Activated naive CD4-positive, alpha-beta T cell treated with anti-CD3 and anti-CD28 coated beads for 36 hours (primary cell): ENCODE data around the gene BLACAT1. TPM values are rescaled to one million over a fixed set of nuclear protein-coding genes. Genes with fewer than 3 reads are reported as not detected.

Experiments used
- CTCF ChIA-PET: fragments of 350-600 bp; sonication (Branson Sonifier 250); formaldehyde crosslinking; loops from one replicate; lab custom pipeline; 2021; ENCODE audit warnings: antibody characterized with exemption; lab: Charles Lee
- DNase-seq: peaks from one replicate; pipeline ENCODE4 v3.0.0-alpha.2; 2020
- H3K27ac Mint-ChIP-seq: one replicate; pipeline ENCODE4 v1.8.0; 2021; ENCODE audit warnings: mild to moderate bottlenecking, mixed read lengths
- H3K27me3 Mint-ChIP-seq: one replicate; pipeline ENCODE4 v1.8.0; 2021; ENCODE audit warnings: low read depth, mixed read lengths
- H3K36me3 Mint-ChIP-seq: one replicate; pipeline ENCODE4 v1.8.0; 2021; ENCODE audit warnings: low read depth, mixed read lengths
- H3K4me1 Mint-ChIP-seq: one replicate; pipeline ENCODE4 v1.8.0; 2021; ENCODE audit warnings: low read depth, mixed read lengths
- H3K4me3 Mint-ChIP-seq: one replicate; pipeline ENCODE4 v1.8.0; 2021; ENCODE audit warnings: mild to moderate bottlenecking, moderate library complexity, mixed read lengths
- H3K9me3 Mint-ChIP-seq: one replicate; pipeline ENCODE4 v1.8.0; 2021; ENCODE audit warnings: mixed read lengths
- intact Hi-C: fragments of 100-400 bp; cut with micrococcal nuclease; formaldehyde crosslinking; loops from one replicate; pipeline ENCODE4 v1.15.1; 2023
- total RNA-seq, 2 experiments: library from RNA; stranded (reverse); gene quantifications; one replicate each; pipeline ENCODE4 v1.2.3, GENCODE V29; 2021

Gene BLACAT1
- total RNA-seq, 2 experiments from 2014 or later, result 0.14 to 0.30 TPM

GRCh38 chr1:205451759-205452164 is 4.1 kb downstream of the BLACAT1 start:
- intact Hi-C loops, result no loop called here

GRCh38 chr1:205451202-205451601 is 4.6 kb downstream of the BLACAT1 start:
- no peak overlapping the region for H3K27ac Mint-ChIP-seq
- peaks cover 47% of the 10 kb centered on the region for H3K27me3 Mint-ChIP-seq
- no peaks in the 10 kb centered on the region for H3K36me3 Mint-ChIP-seq
- no peak overlapping the region for H3K4me3 Mint-ChIP-seq
- CTCF ChIA-PET, result interaction anchor here (1.1 kb wide), 1 partner anchor 20 kb away, joined by 3 read pairs; no protein-coding TSS in a partner anchor
- peaks cover 4% of the 10 kb centered on the region for H3K4me1 Mint-ChIP-seq
- DNase-seq, result no peak
- H3K9me3 Mint-ChIP-seq, result no peaks in the 10 kb centered on the region
- intact Hi-C loops, result no loop called here

More at GRCh38 chr1:205451759-205452164, 4.1 kb downstream of the BLACAT1 start:
- Mint-ChIP-seq H3K27me3 (peaks cover 51% of the 10 kb centered on the region), H3K4me1 (peaks cover 8% of the 10 kb centered on the region), H3K27ac (no peak overlapping the region), H3K36me3 (no peaks in the 10 kb centered on the region), H3K9me3 (no peaks in the 10 kb centered on the region), H3K4me3 (no peak overlapping the region)
- no peak for DNase-seq
- CTCF ChIA-PET, result interaction anchor here (1.2 kb wide), 1 partner anchor 56 kb away, joined by 3 read pairs; no protein-coding TSS in a partner anchor

- H3K27me3 Mint-ChIP-seq, result peaks cover 43% of the 10 kb centered on the region
- no peaks in the 10 kb centered on the region for H3K36me3 Mint-ChIP-seq
- DNase-seq, result no peak
- H3K4me1 Mint-ChIP-seq, result no peaks in the 10 kb centered on the region
- intact Hi-C loops, result no loop called here
- H3K27ac Mint-ChIP-seq, result no peak overlapping the region
- CTCF ChIA-PET, result interaction anchor here (1.1 kb wide), 1 partner anchor 19 kb away, joined by 3 read pairs; no protein-coding TSS in a partner anchor
- H3K9me3 Mint-ChIP-seq, result no peaks in the 10 kb centered on the region
- H3K4me3 Mint-ChIP-seq, result no peak overlapping the region
Measured at GRCh38 chr1:205450448-205450847, 5.4 kb downstream of the BLACAT1 start.

- Mint-ChIP-seq H3K9me3 (no peaks in the 10 kb centered on the region), H3K36me3 (no peaks in the 10 kb centered on the region), H3K27me3 (peaks cover 41% of the 10 kb centered on the region), H3K4me3 (peak overlapping the region; percentile 34), H3K27ac (peak overlapping the region; percentile 41), H3K4me1 (no peaks in the 10 kb centered on the region)
- CTCF ChIA-PET, result interaction anchor here (0.5 kb wide), 1 partner anchor 11 kb away, joined by 4 read pairs; no protein-coding TSS in a partner anchor
- intact Hi-C loops, result no loop called here
- DNase-seq, result peak; percentile 41
Measured at GRCh38 chr1:205449750-205450443, 5.9 kb downstream of the BLACAT1 start.

GRCh38 chr1:205449254-205449749 is 6.5 kb downstream of the BLACAT1 start:
- CTCF ChIA-PET, result interaction anchor here (0.5 to 0.8 kb wide), 2 partner anchors 12 to 95 kb away, joined by 3 to 4 read pairs; no protein-coding TSS in a partner anchor
- no peak for DNase-seq
- Mint-ChIP-seq H3K27ac (peak overlapping the region; percentile 41), H3K4me1 (no peaks in the 10 kb centered on the region), H3K27me3 (peaks cover 36% of the 10 kb centered on the region), H3K9me3 (no peaks in the 10 kb centered on the region), H3K36me3 (no peaks in the 10 kb centered on the region), H3K4me3 (peak overlapping the region; percentile 34)
- intact Hi-C loops, result no loop called here

GRCh38 chr1:205448540-205449253 is 7.1 kb downstream of the BLACAT1 start:
- Mint-ChIP-seq H3K27me3 (peaks cover 32% of the 10 kb centered on the region), H3K27ac (no peak overlapping the region), H3K9me3 (no peaks in the 10 kb centered on the region), H3K36me3 (no peaks in the 10 kb centered on the region), H3K4me3 (no peak overlapping the region), H3K4me1 (no peaks in the 10 kb centered on the region)
- no peak for DNase-seq
- CTCF ChIA-PET, result interaction anchor here (0.8 kb wide), 1 partner anchor 95 kb away, joined by 3 read pairs; no protein-coding TSS in a partner anchor
- intact Hi-C loops, result no loop called here

- Mint-ChIP-seq H3K9me3 (no peaks in the 10 kb centered on the region), H3K36me3 (no peaks in the 10 kb centered on the region), H3K27ac (no peak overlapping the region), H3K4me1 (no peaks in the 10 kb centered on the region), H3K27me3 (peaks cover 23% of the 10 kb centered on the region), H3K4me3 (no peak overlapping the region)
- CTCF ChIA-PET, result no interaction called here
- intact Hi-C loops, result no loop called here
- no peak for DNase-seq
Measured at GRCh38 chr1:205447457-205448341, 8.1 kb downstream of the BLACAT1 start.

- H3K27ac Mint-ChIP-seq, result no peak overlapping the region
Measured at GRCh38 chr1:205446828-205447227, 9.0 kb downstream of the BLACAT1 start.

GRCh38 chr1:205445646-205445935 is 10.3 kb downstream of the BLACAT1 start:
- no peaks in the 10 kb centered on the region for H3K36me3 Mint-ChIP-seq

More at GRCh38 chr1:205446828-205447227, 9.0 kb downstream of the BLACAT1 start:
- Mint-ChIP-seq H3K4me3 (no peak overlapping the region), H3K4me1 (no peaks in the 10 kb centered on the region), H3K36me3 (no peaks in the 10 kb centered on the region), H3K9me3 (no peaks in the 10 kb centered on the region), H3K27me3 (peaks cover 14% of the 10 kb centered on the region)
- DNase-seq, result no peak
- CTCF ChIA-PET, result interaction anchor here (0.6 to 1.2 kb wide), 2 partner anchors 39 to 111 kb away, joined by 3 to 4 read pairs; no protein-coding TSS in a partner anchor
- intact Hi-C loops, result no loop called here

GRCh38 chr1:205444931-205445645 is 10.8 kb downstream of the BLACAT1 start:
- Mint-ChIP-seq H3K36me3 (no peaks in the 10 kb centered on the region), H3K9me3 (no peaks in the 10 kb centered on the region), H3K4me3 (no peak overlapping the region), H3K4me1 (peaks cover 15% of the 10 kb centered on the region), H3K27ac (no peak overlapping the region), H3K27me3 (peaks cover 2% of the 10 kb centered on the region)
- DNase-seq, result no peak
- CTCF ChIA-PET, result interaction anchor here (0.9 to 3.4 kb wide), 4 partner anchors 9 to 40 kb away, joined by 3 to 12 read pairs (median 4); no protein-coding TSS in a partner anchor
- intact Hi-C loops, result no loop called here

More at GRCh38 chr1:205445646-205445935, 10.3 kb downstream of the BLACAT1 start:
- intact Hi-C loops, result no loop called here
- DNase-seq, result no peak
- no peaks in the 10 kb centered on the region for H3K9me3 Mint-ChIP-seq
- H3K27ac Mint-ChIP-seq, result no peak overlapping the region
- H3K27me3 Mint-ChIP-seq, result peaks cover 3% of the 10 kb centered on the region
- CTCF ChIA-PET, result interaction anchor here (0.9 to 3.4 kb wide), 4 partner anchors 10 to 40 kb away, joined by 3 to 12 read pairs (median 4); no protein-coding TSS in a partner anchor
- H3K4me3 Mint-ChIP-seq, result no peak overlapping the region
- H3K4me1 Mint-ChIP-seq, result peaks cover 10% of the 10 kb centered on the region

GRCh38 chr1:205444300-205444930 is 11.4 kb downstream of the BLACAT1 start:
- H3K36me3 Mint-ChIP-seq, result no peaks in the 10 kb centered on the region
- H3K9me3 Mint-ChIP-seq, result no peaks in the 10 kb centered on the region
- CTCF ChIA-PET, result interaction anchor here (0.9 to 3.4 kb wide), 4 partner anchors 9 to 43 kb away, joined by 3 to 12 read pairs (median 4); no protein-coding TSS in a partner anchor
- peaks cover 2% of the 10 kb centered on the region for H3K27me3 Mint-ChIP-seq
- H3K4me3 Mint-ChIP-seq, result no peak overlapping the region
- H3K4me1 Mint-ChIP-seq, result peaks cover 15% of the 10 kb centered on the region
- intact Hi-C loops, result no loop called here
- DNase-seq, result no peak
- no peak overlapping the region for H3K27ac Mint-ChIP-seq
